GM23248 (cell line): ENCODE measurements around the gene VPS26C.

Source experiments
- EZH2 ChIP-seq: fragments of 200-600 bp; sonication (generic); IDR thresholded peaks from 2 replicates; pipeline ENCODE4 v1.6.1; 2018; ENCODE audit warnings: antibody characterized with exemption, mild to moderate bottlenecking; ENCODE audit not compliant: insufficient read depth, poor library complexity, severe bottlenecking
- EZH2phosphoT487 ChIP-seq: fragments of 200-600 bp; sonication (generic); IDR thresholded peaks from 2 replicates; pipeline ENCODE4 v1.6.1; 2018; ENCODE audit warnings: antibody characterized with exemption, moderate library complexity, mild to moderate bottlenecking, low read depth; ENCODE audit not compliant: insufficient read depth

- no peak for TF ChIP-seq EZH2
- no peak for TF ChIP-seq EZH2phosphoT487
Observed at GRCh38 chr21:37240978-37241377, 26.2 kb downstream of the VPS26C start.
